Lower lobe of right lung (tissue), 2 donors: ENCODE data around the gene MAFF. TPM values are rescaled to one million over a fixed set of nuclear protein-coding genes. Genes with fewer than 3 reads are reported as not detected.

Source experiments
- ATAC-seq, 2 donors: fragments of 200-7000 bp; cut with Tn5 transposase; one replicate each; pipeline ENCODE4 v1.9.1; 2020 to 2022; ENCODE audit warnings: mild to moderate bottlenecking in 2 of 2, moderate library complexity in 2 of 2
- DNase-seq: peaks from one replicate; pipeline ENCODE4 v3.0.0-alpha.2; 2020
- H3K27ac ChIP-seq: fragments of 200-600 bp; one replicate; pipeline ENCODE4 v1.8.0; 2022
- H3K27me3 ChIP-seq: fragments of 200-600 bp; one replicate; pipeline ENCODE4 v1.8.0; 2022; ENCODE audit warnings: low read depth
- H3K36me3 ChIP-seq: fragments of 200-600 bp; one replicate; pipeline ENCODE4 v1.8.0; 2022; ENCODE audit warnings: mild to moderate bottlenecking
- H3K4me1 ChIP-seq: fragments of 200-600 bp; one replicate; pipeline ENCODE4 v1.8.0; 2022
- H3K4me3 ChIP-seq: fragments of 200-600 bp; one replicate; pipeline ENCODE4 v1.8.0; 2022; ENCODE audit warnings: mild to moderate bottlenecking
- H3K9me3 ChIP-seq: fragments of 200-600 bp; one replicate; pipeline ENCODE4 v1.8.0; 2022
- intact Hi-C: fragments of 100-400 bp; cut with DNase I; formaldehyde crosslinking; loops from one replicate; pipeline ENCODE4 v1.11.0; 2022
- total RNA-seq: library from RNA; stranded (reverse); fragmentation: NEBNext Ultra II Directional; extraction: Animal tissue kit (Norgen Biotek cat#: 25700); gene quantifications from one replicate; pipeline ENCODE4 v1.2.1, GENCODE V29; 2021
- TF ChIP-seq, protein P1 (sequence below): fragments of 200-600 bp; IDR thresholded peaks from one replicate; pipeline ENCODE4 v1.8.0; 2022; ENCODE audit warnings: antibody characterized with exemption, mild to moderate bottlenecking
- donor health status: DM: no; HTN: yes; CAD: no; lungs with severe emphysema.

Gene MAFF
- total RNA-seq, 1 donor from 2014 or later: 41.3 TPM

DNA sequence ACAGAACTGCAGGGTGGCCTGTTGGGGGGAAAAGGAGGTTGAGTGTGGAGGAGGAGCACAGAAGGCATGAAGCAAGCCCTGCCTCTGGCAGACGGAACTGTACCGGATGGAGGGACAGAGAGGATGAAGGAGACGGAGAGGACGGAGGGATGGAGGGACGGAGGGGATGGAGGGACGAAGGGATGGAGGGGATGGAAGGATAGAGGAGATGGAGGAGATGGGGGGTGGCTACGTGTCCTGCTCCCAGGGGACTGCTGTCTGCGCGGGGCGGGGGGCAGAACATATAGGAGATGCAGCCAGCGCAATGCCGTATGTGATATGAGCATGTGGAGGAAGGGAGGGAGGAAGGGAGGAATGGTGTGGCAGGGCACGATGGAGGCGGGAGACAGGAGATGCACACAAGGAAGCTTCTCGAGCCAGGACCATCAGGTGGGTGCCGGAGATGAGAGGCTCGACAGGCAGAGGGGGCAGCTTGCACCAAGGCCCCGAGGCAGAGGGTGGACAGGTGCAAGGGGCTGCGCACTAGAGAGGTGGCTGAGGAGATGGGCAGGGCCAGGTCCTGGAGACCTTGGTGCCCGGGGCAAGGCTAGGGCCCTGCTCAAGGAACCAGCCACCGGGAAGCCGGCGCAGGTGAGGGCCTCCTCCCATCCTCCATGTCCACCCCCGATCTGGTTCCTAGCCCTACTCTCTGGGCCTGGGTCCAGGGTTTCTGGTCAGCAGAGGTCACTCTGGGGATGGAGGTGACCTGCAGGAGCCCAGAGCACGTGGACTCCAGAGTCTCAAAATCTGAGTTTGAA lies 25.3 kb downstream of the MAFF start:
- no peaks in the 10 kb centered on the region for H3K27me3 ChIP-seq
- peaks cover 46% of the 10 kb centered on the region for H3K4me1 ChIP-seq
- no peak overlapping the region for H3K4me3 ChIP-seq
- H3K27ac ChIP-seq: peak overlapping the region; percentile 74
- intact Hi-C loops: no loop called here
- ATAC-seq (no peak), DNase-seq (no peak)
- no peaks in the 10 kb centered on the region for H3K9me3 ChIP-seq
- H3K36me3 ChIP-seq: peaks cover 76% of the 10 kb centered on the region
- TF ChIP-seq, protein P1, sequence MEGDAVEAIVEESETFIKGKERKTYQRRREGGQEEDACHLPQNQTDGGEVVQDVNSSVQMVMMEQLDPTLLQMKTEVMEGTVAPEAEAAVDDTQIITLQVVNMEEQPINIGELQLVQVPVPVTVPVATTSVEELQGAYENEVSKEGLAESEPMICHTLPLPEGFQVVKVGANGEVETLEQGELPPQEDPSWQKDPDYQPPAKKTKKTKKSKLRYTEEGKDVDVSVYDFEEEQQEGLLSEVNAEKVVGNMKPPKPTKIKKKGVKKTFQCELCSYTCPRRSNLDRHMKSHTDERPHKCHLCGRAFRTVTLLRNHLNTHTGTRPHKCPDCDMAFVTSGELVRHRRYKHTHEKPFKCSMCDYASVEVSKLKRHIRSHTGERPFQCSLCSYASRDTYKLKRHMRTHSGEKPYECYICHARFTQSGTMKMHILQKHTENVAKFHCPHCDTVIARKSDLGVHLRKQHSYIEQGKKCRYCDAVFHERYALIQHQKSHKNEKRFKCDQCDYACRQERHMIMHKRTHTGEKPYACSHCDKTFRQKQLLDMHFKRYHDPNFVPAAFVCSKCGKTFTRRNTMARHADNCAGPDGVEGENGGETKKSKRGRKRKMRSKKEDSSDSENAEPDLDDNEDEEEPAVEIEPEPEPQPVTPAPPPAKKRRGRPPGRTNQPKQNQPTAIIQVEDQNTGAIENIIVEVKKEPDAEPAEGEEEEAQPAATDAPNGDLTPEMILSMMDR: no peak

DNA sequence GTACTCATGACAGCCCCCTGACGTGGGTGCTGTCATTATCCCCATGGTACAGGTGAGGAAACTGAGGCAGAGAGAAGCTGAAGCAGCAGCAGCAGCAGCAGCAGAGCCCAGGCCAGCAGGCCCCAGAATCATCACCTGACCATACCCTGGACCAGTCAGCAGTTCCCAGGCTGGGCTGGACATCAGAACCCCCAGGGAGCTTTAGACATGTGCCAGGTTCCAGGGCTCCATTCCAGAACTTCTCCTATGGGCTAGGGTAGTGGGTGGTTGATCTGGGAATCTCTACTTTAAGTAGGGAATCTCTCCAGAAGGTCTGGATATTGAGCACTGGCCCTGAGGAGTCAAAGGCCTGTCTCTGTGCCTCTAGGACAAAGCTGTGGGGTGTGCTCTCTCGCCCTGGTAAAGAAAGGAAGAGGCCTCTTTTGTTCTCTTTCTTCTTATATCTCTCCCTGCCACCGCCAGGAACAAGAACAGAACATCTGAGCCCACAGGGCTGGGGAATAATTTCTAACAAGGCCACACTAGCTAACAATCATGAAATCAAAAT lies 26.6 kb downstream of the MAFF start:
- TF ChIP-seq, protein P1: no peak
- Histone ChIP-seq H3K4me1 (peaks cover 38% of the 10 kb centered on the region), H3K27ac (peak overlapping the region; percentile 74), H3K27me3 (no peaks in the 10 kb centered on the region), H3K36me3 (peaks cover 77% of the 10 kb centered on the region), H3K9me3 (no peaks in the 10 kb centered on the region), H3K4me3 (no peak overlapping the region)
- DNase-seq (no peak), ATAC-seq (no peak)
- intact Hi-C loops: no loop called here

DNA sequence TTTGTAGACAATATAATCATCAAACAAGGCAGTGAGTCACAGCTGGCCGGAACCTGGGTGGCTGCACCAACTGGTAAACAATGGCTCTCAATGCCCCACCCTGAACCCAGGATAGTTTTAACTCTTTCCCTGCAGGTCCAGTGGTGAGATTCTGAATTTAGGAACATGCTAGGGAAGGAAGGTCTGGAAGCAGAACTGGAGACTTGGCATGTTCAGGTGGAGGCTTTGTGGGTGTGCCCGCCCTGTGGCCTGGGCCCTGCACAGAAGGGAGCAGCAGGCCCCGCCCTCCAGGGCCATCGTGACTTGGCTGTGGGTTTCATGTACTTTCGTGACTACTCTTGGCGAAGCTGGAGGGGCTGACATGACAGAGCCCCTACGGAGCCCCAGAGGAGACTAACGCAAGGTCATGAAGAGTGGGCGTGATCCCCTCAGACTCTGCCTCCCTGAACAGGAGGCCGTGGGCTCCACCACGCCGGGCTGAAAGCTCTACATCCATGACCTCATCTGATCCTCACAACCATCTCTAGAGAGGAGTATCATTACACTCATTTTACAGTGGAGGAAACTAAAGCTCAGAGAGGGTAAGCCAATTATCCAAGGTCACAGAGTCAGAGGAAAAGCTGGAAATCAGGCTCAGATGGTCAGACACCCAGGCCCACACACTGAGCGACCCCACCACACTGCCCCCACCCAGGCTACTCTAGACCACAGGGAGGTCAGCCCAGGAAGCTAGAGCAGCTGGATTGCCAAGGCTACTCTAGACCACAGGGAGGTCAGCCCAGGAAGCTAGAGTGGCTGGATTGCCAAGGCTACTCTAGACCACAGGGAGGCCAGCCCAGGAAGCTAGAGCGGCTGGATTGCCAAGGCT lies 27.3 kb downstream of the MAFF start:
- Histone ChIP-seq H3K27ac (peak overlapping the region; percentile 74), H3K4me3 (no peak overlapping the region), H3K27me3 (no peaks in the 10 kb centered on the region), H3K9me3 (no peaks in the 10 kb centered on the region), H3K36me3 (peaks cover 75% of the 10 kb centered on the region), H3K4me1 (peaks cover 33% of the 10 kb centered on the region)
- DNase-seq: no peak
- intact Hi-C loops: no loop called here
- ATAC-seq: peak; percentile 42 to 61
- TF ChIP-seq, protein P1: no peak

DNA sequence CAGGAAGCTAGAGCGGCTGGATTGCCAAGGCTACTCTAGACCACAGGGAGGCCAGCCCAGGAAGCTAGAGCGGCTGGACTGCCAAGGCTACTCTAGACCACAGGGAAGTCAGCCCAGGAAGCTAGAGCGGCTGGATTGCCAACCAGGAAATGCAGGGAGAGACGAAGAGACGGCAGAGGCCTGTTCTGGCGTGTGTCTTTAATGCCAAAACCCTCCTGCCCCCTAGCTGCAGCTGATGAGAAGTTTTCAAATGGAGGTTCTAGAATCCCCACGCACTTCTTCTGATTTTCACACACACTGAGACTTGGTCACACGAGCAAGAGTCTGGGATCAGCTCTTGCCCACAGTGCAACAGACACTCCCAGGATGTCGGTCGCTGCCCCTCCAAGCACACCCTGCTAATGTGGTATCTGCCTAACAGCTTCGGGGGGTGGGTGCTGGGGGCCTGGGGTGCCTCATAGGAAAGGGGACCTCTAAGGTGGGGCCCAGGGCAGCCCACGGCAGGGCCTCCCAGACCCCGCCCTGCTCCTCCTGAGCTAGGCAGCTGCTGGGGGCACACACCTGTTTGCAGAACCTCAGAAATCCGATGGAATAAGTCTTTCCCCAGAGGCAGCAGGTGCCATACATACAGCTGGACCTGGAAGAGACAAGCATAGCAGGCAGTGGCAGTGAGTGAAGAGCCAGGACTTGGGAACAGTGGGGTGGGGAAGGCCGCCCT lies 28.5 kb downstream of the MAFF start:
- peak in 1 of 2 donors; percentile 72 for ATAC-seq
- peaks cover 75% of the 10 kb centered on the region for H3K36me3 ChIP-seq

More for the DNA sequence above, 28.5 kb downstream of the MAFF start:
- peak overlapping the region; percentile 70 for H3K27ac ChIP-seq
- no peak overlapping the region for H3K4me3 ChIP-seq
- TF ChIP-seq, protein P1: peak; percentile 52
- H3K27me3 ChIP-seq: no peaks in the 10 kb centered on the region
- DNase-seq: peak; percentile 77
- H3K9me3 ChIP-seq: no peaks in the 10 kb centered on the region
- intact Hi-C loops: no loop called here
- H3K4me1 ChIP-seq: peaks cover 33% of the 10 kb centered on the region
